IPS DF 4.7 (cell line): ENCODE data around the gene APMAP.

ENCODE experiments used
- DNase-seq: peaks from one replicate; pipeline ENCODE4 v3.0.0-alpha.2; 2013; ENCODE audit warnings: low spot score; ENCODE audit errors: extremely low read depth

Gene APMAP

DNA sequence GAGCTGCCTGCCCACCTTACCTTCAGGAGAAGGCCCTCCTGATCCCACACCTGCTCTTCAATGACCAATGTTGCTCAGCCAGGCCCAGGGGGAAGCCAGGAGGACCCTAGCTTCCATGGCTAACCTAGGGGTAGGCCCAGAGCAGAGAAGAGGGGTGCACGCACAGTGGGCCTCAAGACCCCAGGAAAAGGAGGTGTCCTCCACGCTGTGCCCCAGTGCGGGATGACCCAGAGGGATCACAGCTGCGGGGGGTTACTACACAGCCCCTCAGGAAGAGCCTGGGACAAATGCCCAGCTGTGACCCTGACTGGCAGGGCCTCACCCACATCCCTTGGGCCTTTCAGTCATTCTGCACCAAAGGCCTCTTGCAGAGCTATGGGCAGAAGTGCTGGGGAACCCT is 31.6 kb upstream of the APMAP start:
- DNase-seq: no peak

DNA sequence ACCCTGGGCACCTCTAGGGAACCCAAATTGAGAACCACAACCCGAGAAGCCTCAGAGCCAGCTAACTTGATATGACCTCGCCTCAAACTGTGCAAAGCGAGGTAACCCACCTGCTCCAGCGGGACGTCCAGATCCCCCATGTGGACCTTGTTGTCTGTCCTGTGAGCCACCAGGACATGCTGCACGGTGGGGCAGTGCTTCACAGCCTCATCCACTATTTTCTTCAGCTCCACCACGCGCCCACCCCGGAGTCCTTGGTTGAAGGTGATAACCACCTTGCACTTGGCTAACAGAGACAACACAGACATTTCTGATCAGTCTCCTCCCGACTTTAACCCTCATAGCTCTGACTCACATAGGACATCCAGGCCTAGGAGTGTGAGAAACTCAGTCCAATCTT is 30.8 kb upstream of the APMAP start:
- DNase-seq: no peak

DNA sequence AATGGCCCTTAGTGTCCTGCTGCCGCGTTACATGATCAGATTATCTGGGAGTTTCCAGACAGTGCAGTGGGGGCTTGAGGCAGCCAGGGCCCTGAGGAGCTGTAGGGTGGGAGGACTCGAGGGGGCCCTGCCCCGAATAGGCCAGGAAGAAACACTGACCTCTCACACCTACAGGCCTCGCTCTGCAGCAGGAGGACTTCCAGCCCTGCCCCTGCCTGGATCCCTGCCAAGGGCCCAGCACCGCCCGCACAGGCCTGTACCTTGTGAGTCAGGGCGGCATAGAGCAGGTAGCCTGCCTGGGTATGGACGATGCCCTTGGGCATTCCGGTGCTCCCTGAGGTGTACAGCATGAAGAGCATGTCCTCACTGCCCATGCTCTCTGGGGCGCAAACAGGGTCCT is 30.1 kb upstream of the APMAP start:
- DNase-seq: no peak

DNA sequence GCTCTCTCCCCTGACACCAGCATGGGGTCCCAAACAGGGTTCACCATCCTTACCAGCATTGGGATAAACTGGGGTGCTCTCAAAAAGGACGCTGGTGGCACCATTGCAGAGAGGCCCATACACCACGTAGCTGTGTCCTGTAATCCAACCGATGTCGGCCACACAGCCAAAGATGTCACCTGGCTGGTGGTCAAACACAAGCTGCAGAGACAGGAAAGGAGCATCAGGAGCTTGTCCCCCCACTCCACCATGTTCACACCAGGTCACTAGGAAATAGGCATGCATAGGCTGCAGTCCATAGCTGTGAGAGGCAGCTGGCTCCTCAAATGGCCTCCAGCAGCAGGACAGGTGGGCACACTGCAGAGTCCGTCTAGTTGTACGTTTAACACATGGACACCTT is 28.8 kb upstream of the APMAP start:
- DNase-seq: no peak

DNA sequence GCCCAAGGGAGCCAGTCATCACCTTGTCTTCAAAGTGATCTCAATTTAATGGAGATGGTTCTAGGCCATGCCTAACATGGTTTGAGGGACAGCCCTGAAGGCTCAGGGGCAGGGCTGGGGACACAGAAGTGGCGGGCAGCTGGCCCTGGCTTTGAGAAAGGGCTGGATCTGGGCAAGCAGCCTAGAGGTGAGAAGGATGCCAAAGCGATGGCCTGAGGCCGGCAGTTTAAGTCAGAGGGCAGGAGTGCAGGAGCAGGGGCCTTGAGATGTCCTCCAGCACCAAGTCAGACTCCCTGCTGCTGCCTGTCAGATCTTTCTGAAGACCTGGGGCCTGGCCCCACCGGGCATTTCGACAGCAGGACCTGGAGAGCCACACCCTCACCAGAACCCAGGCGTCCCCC is 28.4 kb upstream of the APMAP start:
- DNase-seq: no peak

DNA sequence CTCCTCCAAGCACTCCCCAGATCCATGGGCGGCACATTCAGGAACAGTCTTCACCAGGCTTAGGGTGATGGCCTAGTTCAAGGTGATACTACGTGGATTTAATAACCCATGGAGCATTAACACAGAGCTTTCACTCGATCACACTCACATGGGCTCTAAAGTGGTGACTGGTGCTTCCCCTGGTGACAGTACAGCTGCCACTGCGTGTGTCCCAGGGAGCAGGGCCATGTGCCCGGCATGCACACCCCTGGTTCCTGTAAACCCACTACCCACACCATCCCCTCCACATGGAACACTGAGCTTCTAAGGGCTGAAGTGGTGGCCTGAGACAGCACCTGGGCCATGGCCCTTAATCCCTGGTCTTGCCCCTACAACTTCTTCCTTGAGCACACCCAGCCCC is 27.8 kb upstream of the APMAP start:
- DNase-seq: no peak

DNA sequence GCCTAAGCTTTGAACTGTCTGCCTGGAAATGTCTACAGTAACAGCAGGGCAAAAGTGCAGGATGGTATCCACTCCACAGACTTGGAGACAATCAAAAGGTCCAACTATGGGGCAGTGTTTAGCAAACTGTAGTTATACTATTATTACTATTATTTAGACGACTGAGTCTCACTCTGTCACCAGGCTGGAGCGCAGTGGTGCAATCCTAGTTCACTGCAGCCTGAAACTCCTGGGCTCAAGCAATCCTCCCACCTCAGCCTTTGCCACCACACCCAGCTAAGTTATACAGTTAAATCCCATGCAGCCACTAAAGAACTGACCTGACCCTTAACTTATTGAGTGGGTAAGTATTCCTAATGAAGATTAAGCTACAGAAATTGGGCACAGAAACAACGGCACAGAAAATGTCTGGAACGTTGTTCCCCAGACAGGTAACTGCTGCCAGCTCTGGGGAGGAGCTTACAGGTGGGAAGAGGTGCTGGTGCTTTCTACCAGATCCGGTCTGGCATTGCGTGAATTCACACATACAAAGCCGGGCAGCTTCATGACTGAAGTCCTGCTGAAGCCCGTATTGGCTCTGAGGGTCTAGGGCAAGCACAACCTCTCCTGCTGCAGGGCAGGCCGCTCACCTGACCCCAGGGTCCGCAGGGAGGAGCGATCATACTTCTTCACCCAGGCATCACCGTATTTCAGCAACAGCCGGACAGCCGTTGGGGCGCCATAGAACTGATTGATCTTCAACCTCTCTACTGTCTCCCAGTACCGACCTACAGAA is 27.0 kb upstream of the APMAP start:
- DNase-seq: no peak

DNA sequence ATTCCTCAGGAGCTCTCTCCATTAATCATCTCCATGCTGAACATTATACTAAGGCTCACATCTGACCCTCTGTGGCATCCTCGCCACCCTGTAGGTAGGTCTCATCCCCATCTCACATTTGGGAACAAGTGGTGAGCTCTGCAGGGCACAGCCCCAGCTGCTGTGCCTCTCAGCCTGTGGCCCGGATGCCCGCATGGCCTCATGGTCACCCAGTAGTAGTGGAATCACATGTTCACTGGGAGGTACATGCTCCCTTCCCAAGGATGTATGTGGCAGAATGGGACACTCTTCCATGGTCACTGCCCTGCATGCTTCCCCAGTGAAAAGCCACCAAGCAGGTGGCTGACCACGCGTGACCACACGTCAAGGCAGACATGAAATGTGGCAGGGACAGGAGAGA is 26.3 kb upstream of the APMAP start:
- DNase-seq: no peak

DNA sequence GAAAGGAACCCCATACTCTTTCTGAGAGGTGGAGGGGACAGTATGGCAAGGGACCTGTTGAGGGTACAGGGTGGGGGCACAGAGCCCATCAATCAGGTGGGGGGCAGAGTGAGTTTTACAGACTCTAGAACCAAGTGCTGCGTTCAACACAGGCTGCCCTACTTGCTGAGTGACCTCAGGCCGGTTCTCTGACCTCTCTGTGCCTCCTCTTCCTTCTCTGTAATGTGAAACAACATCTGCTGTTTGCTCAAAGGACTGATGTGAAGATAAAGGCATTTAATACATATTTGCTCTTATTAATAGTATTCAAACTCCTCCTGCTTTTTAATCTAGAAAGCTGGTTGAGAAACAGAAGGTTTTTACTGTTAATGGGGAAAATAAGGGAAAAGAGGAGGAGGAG is 25.9 kb upstream of the APMAP start:
- no peak for DNase-seq

DNA sequence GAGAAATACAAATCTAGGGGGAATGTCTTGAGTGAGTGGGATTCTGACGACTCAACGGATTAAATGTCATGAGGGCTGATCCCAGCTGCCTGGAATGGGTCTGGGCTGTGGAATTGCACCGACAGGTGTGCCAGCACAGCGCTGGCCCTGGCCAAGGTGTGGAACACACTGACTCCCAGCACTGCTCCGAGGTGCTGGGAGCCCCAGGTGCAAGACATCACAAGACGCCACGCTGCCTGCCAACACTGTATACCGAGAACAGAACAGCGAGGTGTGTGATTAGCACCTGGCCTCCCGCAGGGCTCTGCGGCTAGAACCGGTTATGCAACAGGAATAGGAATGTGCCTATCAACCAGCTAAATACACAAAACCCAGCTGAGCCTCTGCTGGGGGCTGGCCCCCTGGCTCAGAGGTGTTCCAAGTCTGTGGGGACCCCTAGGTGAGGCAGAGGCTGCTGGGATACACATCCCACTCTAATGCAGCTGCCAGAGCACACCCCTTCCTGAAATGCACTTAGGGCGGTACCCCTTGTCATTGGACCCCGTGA is 24.8 kb upstream of the APMAP start:
- DNase-seq: no peak

DNA sequence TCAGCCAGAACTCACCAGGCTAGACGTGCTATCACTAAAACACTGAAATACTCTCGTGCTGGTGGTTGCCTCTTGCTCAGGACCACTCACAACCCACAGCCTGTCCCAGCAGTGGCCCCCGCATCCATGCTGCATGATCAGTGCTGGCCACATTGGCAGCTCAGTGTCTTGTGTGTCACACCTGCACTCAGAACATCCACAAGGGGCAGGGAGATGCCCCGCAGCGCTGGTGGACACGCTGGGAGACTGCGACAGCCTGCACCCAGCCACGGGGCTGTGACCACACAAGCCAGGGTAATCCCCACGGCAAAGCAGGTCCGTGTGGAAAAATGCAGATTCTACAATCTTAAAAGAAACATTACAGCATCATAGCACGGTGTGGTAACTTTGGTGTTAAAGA is 23.9 kb upstream of the APMAP start:
- no peak for DNase-seq

DNA sequence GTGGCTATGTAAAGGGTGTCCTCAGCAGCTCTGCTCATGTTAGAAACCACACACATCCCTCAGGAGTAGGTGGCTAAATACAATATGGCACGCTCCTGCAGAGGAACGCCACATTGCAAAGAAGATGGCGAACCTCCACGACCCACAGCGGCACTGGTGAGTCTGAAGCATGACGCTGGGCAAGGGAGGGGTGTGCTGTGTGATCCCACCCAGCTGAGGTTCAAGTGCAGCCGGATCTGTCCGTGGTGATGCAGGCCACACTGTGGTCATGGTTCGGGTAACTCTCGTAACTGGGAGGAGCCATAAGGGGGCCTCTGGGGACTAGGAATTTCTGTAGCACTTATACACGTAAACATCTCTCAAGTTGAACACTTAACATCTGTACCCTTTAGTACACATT is 23.4 kb upstream of the APMAP start:
- no peak for DNase-seq

DNA sequence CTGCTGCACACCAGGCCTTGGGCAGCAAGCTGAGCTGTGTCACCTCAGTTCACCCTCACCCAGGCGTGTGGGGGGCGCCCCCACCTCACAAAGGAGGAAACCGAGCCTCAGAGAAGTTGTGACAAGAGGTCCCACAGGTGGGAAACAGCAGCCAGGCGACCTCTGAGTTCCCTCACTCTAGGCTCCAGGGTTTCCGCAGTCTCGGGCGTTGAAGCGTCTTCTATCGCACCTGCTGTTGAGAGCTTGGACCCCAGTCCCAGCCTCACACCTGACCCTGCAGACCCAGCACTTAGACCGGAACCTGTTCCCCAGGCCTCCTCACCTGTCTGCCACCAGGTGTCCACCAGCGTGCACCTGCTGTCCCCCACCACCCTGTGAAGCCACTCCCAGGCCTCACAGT is 22.3 kb upstream of the APMAP start:
- no peak for DNase-seq

DNA sequence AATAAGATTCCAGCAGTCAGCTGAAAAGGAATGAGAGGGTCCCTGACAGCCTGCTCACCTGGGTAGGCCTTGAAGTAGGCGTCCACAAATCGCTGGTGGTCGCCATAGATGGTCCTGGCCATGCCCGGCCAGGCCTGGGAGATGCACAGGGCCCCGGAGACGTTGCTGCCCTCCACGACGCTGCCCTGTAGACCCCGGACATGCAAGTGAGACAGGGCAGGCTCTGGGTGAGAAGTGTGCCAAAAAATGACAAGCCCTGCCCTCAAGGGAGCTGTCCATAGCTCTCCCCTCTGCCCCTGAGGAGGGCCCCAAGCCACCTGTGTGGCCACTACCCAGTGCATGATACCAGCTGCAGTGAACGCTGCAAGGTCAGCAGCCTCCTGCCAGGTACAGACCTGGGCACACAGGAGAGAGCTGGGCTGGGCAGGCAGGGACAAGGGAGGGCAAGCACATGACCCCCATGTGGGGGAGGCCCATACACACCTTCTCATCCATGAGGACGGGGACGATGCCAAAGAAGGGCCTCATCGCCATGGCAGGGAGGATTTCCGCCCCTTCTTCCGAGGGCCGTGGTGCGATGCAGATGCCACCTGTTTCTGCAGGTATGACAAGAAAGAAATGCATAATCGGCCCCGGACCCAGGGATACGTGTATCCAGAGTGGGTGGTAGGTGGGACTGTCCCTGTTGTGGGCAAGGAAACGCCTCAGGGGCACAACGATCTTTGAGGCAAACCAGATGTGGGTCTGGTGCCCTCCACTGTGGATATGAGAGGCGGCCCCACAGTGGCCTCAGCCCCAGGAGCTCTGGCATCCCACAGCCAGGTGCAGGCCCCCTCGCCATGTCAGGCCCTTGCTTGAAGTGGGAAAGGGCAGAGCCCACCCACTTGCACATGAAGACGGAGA is 21.2 kb upstream of the APMAP start:
- DNase-seq: no peak

DNA sequence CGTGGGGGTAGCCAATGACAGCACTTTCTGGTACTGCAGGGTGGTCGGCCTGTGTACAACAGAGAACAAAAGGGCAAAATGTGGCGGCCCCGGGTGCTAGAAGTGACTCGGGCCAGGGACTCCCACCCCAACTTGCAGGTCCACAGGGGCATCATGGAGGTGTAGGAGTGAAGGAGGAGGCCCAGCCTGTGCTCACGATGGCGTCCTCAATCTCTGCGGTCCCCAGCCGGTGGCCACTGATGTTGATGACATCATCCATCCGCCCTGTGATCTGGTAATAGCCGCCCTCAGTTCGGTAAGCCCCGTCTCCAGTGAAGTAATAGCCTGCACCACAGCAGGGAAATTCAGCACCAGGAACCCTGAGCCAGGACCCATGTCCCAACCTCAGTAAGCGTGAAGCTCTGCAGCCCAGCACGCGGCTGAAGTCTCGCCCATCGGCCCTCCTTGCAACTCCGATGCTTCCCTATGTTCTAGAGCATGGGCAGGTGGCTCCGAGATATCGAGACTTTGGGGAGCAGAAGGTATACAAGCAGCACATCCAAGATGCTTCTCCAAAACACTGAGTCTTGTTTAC is 20.2 kb upstream of the APMAP start:
- DNase-seq: no peak

DNA sequence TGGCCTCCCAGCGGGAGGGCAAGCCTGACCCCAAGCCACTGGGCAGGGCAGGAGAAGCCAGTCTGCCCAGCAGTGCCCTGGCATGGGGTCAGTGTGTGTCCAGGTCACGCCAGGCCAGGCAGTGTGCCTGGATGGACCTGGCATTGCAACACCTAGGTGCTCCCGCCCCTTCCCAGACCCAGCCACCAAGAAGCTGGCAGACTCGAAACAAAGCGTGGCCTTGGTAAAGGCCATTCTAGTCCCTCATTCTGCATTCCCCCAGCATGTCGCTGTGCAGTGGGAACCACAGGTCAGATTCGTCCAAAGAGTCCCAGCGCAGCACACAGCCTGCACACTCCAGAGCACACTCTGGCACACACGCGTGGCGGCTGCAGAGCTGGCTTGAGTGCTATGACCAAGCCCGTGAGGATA is 19.3 kb upstream of the APMAP start:
- no peak for DNase-seq

DNA sequence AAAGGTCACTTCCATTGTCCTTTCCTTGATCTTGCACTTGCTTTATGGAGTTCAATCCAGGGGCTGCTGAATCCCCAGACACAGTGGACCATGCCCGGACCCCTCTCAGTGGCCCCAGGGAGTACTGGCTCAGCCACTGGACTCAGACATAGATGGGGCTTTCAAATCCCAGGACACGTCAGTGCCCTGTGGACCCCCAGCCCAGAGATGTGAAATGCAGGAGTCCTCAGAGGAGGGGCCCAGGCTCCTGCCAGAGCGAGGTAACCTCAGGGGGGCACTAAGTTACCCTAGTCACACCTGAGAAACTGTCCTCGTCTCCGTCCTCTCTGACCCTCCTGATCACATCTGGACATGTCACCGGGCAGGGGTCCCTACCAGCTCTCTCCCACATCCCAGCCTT is 18.7 kb upstream of the APMAP start:
- no peak for DNase-seq

DNA sequence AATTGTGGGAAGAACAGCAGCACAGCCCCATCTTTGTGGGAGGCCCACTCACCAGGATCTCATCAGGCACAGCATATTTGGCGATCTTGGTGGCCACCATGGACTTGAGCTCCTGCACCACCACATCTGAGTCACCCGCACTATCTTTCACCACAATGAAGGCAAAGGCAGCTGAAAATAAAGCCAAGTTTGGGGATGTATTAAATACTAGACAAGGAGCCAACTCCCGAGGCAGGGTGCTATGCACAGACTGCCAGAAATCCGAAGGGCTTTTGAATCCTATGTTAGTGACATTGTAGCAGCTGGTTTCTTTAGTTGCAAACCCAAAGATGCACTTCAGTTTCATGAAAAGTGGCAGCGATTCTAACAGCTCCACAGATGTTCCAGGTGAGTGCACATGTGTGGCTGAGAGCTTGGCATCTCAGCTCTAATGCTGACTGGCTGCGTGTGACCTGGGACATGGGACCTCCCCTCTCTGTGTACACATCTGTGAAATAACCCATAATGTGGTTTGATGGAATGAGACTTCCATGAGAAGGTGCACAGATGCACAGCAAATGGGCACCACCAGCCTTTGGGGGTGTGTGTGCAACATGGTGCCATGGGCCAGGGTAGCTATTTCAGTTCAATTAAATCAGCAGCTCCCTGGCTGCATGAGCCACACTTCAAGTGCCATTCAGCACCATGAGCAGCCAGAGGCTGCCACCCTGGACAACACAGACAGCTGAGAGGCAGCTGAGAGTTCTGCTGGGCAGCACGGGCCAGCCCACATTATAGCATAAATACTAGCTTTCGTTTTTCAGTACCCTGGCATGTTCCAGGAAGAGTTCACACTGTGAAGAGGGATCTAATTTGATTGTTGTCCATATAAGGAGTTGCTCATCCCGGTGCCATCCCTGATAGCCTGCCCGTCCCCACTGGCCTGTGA is 16.9 kb upstream of the APMAP start:
- DNase-seq: no peak

DNA sequence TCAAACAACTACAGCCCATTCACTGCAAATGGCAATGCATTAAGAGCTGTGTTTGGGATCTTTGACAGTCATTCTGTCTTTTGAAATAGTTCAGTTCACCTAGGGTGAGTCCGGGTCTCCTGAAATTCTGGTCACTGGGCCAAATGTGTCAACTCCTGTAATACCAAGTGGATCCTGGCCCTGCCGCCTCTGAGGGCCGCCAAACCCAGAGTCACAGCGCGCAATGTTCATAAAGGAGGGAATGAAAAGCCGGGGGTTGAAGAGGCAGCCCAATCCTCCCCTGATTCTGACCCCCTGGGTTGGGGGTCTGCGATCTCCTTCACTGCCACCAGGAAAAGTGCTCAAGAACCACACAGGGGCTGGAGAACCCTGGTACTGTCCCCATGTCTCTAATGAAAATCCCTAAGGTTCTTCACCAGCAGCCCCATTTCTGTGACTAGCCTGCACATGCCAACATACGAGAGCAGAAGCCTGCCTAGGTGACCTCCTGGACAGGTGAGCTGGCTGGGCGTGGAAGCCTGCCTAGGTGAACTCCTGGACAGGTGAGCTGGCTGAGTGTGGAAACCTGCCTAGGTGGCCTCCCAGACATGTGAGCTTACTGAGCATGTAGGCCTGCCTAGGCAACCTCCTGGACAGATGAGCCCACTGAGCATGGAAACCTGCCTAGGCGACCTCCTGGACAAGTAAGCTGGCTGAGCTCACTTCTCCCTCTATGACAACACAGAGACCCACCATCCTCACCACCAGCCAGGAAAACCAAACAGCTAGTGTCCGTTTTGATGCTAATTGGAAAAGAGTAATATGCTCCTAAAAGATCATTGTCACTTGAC is 16.1 kb upstream of the APMAP start:
- DNase-seq: no peak
